Esophagus muscularis mucosa (tissue), 4 donors: ENCODE results near the gene RNF14. TPM values are rescaled to one million over a fixed set of nuclear protein-coding genes. Genes with fewer than 3 reads are reported as not detected.
A peak's percentile ranks its signal among the peaks of the same experiment; 100 is the strongest.

Experiments
- DNase-seq: peaks from one replicate; pipeline ENCODE4 v3.0.0-alpha.2; 2017; ENCODE audit errors: extremely low spot score
- H3K27ac ChIP-seq, 4 donors: fragments of 200-600 bp; sonication (generic); replicated peaks in 1 of 4; 1 replicate in 3 of 4; 2 replicates in 1 of 4; pipeline ENCODE4 v1.5.1; 2016 to 2019; ENCODE audit warnings: mild to moderate bottlenecking in 1 of 4
- H3K27me3 ChIP-seq, 4 donors: fragments of 200-600 bp; sonication (generic); one replicate each; pipeline versions ENCODE4 v1.5.1 to v1.6.0; 2016 to 2019
- H3K36me3 ChIP-seq, 4 donors: fragments of 200-600 bp; sonication (generic); one replicate each; pipeline ENCODE4 v1.5.1; 2016 to 2019
- H3K4me1 ChIP-seq, 4 donors: fragments of 200-600 bp; sonication (generic); one replicate each; pipeline ENCODE4 v1.5.1; 2016 to 2019
- H3K4me3 ChIP-seq, 4 donors: fragments of 200-600 bp; sonication (generic); 1 replicate in 2 of 4; 2 replicates in 2 of 4; pipeline ENCODE4 v1.5.1; 2016 to 2019; ENCODE audit warnings: mild to moderate bottlenecking in 4 of 4, moderate library complexity in 1 of 4
- H3K9me3 ChIP-seq, 4 donors: fragments of 200-600 bp; sonication (generic); 1 replicate in 3 of 4; 2 replicates in 1 of 4; pipeline ENCODE4 v1.5.1; 2016 to 2019
- EP300 ChIP-seq: sonication (generic); formaldehyde crosslinking; IDR thresholded peaks from one replicate; pipeline ENCODE4 v1.6.1; 2017; ENCODE audit warnings: antibody characterized with exemption
- POLR2A ChIP-seq: fragments of 450-650 bp; IDR thresholded peaks from one replicate; pipeline ENCODE4 v1.6.1; 2017; ENCODE audit warnings: antibody characterized with exemption, moderate library complexity, mild to moderate bottlenecking, low read depth
- POLR2AphosphoS5 ChIP-seq, 2 donors: sonication (generic); formaldehyde crosslinking; IDR thresholded peaks; one replicate each; pipeline ENCODE4 v1.6.1; 2017; ENCODE audit warnings: antibody characterized with exemption in 2 of 2
- WGBS: methylation state at CpG from one replicate; pipeline ENCODE4 v1.1.5; 2018; 5-methylcytosine and 5-hydroxymethylcytosine counted together
- intact Hi-C: fragments of 100-400 bp; cut with DNase I; formaldehyde crosslinking; loops from one replicate; pipeline ENCODE4 v1.15.1; 2023
- total RNA-seq, 4 donors: library from RNA; depleted of rRNA; stranded (reverse); fragments of >200 nt; gene quantifications; one replicate each; pipeline versions ENCODE4 v1.1.0 to v1.2.1, GENCODE V29; 2016
- TF ChIP-seq, protein P1 (sequence below), 3 experiments: fragments of 200-600 bp in 2 of 3; fragments of 450-650 bp in 1 of 3; sonication (generic) in 2 of 3; IDR thresholded peaks; one replicate each; pipeline ENCODE4 v1.5.1; 2017 to 2019; ENCODE audit warnings: antibody characterized with exemption in 3 of 3, mild to moderate bottlenecking in 2 of 3, moderate library complexity in 1 of 3

The RNF14 gene
- total RNA-seq, 4 donors from 2014 or later, result 65.8 to 94.1 (median 72.6) TPM

DNA sequence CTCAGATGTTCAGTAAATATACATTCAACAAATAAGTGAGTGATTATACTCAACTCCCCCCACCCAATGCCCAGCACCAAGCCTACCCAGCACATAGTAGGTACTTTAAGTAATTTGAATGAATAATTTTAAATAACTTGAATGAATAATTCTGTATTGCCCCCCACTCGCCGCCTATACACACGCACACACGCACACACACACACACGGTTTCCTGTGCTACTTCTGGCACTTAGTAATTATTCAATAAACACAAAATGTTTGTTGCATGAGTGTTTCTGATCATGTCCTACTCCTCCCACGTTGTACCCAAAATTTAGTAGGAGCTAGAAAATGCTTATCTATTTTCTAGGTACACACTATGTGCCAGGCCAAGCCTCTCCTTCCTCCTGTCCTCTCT is 27.1 kb upstream of the RNF14 start:
- 83% methylated on average over 6 of the region's 6 CpGs for WGBS
- intact Hi-C loops, result no loop called here
- H3K36me3 ChIP-seq, result peaks cover 19 to 55% (median 35%) of the 10 kb centered on the region in 4 donors
- peak overlapping the region in 2 of 4 donors; percentile 22 to 53 for H3K27ac ChIP-seq
- H3K9me3 ChIP-seq, result no peaks in the 10 kb centered on the region
- H3K27me3 ChIP-seq, result no peaks in the 10 kb centered on the region
- no peak overlapping the region for H3K4me3 ChIP-seq
- no peak for TF ChIP-seq EP300
- peaks cover 23 to 36% (median 34%) of the 10 kb centered on the region in 4 donors for H3K4me1 ChIP-seq
- DNase-seq, result no peak

- peaks cover 13 to 50% (median 30%) of the 10 kb centered on the region in 4 donors for H3K36me3 ChIP-seq
- H3K27ac ChIP-seq, result peak overlapping the region in 2 of 4 donors; percentile 7 to 22
- TF ChIP-seq POLR2AphosphoS5 (IDR thresholded peaks at IDR 0.05), result no peak
- no peak for TF ChIP-seq EP300
- TF ChIP-seq, protein P1, sequence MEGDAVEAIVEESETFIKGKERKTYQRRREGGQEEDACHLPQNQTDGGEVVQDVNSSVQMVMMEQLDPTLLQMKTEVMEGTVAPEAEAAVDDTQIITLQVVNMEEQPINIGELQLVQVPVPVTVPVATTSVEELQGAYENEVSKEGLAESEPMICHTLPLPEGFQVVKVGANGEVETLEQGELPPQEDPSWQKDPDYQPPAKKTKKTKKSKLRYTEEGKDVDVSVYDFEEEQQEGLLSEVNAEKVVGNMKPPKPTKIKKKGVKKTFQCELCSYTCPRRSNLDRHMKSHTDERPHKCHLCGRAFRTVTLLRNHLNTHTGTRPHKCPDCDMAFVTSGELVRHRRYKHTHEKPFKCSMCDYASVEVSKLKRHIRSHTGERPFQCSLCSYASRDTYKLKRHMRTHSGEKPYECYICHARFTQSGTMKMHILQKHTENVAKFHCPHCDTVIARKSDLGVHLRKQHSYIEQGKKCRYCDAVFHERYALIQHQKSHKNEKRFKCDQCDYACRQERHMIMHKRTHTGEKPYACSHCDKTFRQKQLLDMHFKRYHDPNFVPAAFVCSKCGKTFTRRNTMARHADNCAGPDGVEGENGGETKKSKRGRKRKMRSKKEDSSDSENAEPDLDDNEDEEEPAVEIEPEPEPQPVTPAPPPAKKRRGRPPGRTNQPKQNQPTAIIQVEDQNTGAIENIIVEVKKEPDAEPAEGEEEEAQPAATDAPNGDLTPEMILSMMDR (IDR thresholded peaks at IDR 0.05), result no peak
- TF ChIP-seq POLR2A, result no peak
- no peak for DNase-seq
- no peaks in the 10 kb centered on the region for H3K27me3 ChIP-seq
- 63% methylated on average over 9 of the region's 9 CpGs for WGBS
- H3K4me3 ChIP-seq, result no peak overlapping the region
- no peaks in the 10 kb centered on the region for H3K9me3 ChIP-seq
- peaks cover 23 to 36% (median 34%) of the 10 kb centered on the region in 4 donors for H3K4me1 ChIP-seq
- intact Hi-C loops, result no loop called here
Measured at GRCh38 chr5:141942185-141942857, 26.6 kb upstream of the RNF14 start.

DNA sequence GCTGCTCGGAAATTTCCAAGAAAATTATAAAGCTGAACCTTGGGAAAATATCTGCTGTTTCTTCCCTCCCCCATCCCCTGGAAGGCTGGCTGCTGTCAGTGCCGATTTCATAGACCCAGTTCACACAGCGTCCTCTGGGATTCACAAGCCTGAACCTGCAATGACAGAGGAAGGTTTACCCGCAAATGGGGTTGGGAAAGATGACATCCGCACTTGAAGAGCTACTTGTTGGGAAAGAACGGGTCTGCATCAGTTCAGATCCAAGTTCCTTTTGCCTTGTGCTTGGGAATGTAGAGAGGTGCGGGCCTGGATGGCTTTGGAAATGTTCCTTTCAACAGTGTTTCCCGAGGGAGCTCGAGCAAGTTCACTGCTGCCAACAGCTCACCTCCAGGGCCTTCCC is 24.8 kb upstream of the RNF14 start:
- Histone ChIP-seq H3K27ac (no peak overlapping the region), H3K27me3 (no peaks in the 10 kb centered on the region), H3K36me3 (peaks cover 0 to 40% (median 14%) of the 10 kb centered on the region in 4 donors), H3K9me3 (no peaks in the 10 kb centered on the region), H3K4me1 (peaks cover 23 to 40% (median 35%) of the 10 kb centered on the region in 4 donors), H3K4me3 (no peak overlapping the region)
- intact Hi-C loops, result no loop called here
- no peak for DNase-seq
- 86% methylated on average over 9 of the region's 9 CpGs for WGBS
- TF ChIP-seq EP300 (no peak), POLR2AphosphoS5 (IDR thresholded peaks at IDR 0.05) (no peak), POLR2A (no peak)
- TF ChIP-seq, protein P1 (IDR thresholded peaks at IDR 0.05), result no peak

DNA sequence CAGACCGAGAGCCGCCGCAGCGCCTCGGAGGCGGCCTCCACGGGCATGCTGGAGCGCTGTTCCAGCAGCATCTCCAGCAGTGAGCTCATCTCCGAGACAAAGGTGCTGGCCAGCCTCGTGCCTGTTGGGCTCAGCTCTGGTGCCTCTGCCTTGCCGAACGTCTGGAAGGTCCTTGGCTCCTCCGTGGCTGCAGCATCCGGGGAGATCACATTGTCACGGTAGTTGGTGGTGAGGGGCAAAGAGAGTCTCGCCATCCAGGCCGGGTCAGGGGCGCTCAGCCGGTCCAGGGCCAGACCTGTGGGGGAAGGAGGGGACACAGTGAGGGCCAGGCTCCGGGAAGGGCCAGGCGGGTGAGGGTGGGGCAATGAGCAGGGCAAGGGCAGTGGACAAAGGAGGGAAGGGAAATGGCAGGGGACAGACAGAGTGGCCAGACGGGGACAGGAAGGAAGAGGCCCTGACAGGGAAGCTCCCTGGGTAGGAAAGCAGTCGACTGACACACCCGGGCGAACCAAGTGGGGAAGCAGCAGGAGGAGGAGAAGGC is 23.3 kb upstream of the RNF14 start:
- DNase-seq, result no peak
- no peaks in the 10 kb centered on the region for H3K27me3 ChIP-seq
- peaks cover 0 to 40% (median 5%) of the 10 kb centered on the region in 4 donors for H3K36me3 ChIP-seq
- intact Hi-C loops, result no loop called here
- TF ChIP-seq POLR2A, result no peak
- TF ChIP-seq, protein P1 (IDR thresholded peaks at IDR 0.05), result no peak
- TF ChIP-seq EP300, result no peak
- no peak for TF ChIP-seq POLR2AphosphoS5 (IDR thresholded peaks at IDR 0.05)
- H3K4me1 ChIP-seq, result peaks cover 23 to 40% (median 35%) of the 10 kb centered on the region in 4 donors
- peak overlapping the region in 3 of 4 donors; percentile 13 to 34 (median 27) for H3K27ac ChIP-seq
- H3K9me3 ChIP-seq, result no peaks in the 10 kb centered on the region
- no peak overlapping the region for H3K4me3 ChIP-seq
- 63% methylated on average over 15 of the region's 25 CpGs for WGBS

DNA sequence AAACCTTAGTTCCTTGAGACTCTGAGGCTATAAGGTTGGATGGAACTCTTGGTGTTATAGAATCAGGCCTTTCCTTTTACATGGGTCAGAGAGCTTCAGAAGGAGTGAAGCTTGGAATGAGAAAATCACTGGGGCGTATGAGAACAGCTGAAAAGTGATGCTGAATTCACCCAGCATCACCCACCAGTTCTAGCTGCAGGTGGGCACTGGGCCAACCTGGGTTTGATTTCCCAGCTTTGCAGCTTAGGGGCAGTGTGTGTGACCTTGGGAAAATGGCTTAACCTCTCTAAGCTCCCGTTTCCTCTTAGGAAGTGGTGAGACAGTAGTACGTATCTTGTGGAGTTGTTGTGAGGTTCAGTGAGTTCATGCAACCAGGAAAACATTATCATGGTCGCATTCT is 21.6 kb upstream of the RNF14 start:
- Histone ChIP-seq H3K9me3 (no peaks in the 10 kb centered on the region), H3K36me3 (peaks cover 0 to 46% (median 3%) of the 10 kb centered on the region in 4 donors), H3K27ac (no peak overlapping the region), H3K27me3 (no peaks in the 10 kb centered on the region), H3K4me1 (peaks cover 14 to 37% (median 29%) of the 10 kb centered on the region in 4 donors), H3K4me3 (no peak overlapping the region)
- WGBS, result 77% methylated on average over 4 of the region's 4 CpGs
- intact Hi-C loops, result no loop called here
- TF ChIP-seq POLR2A (no peak), POLR2AphosphoS5 (IDR thresholded peaks at IDR 0.05) (no peak), EP300 (no peak)
- TF ChIP-seq, protein P1 (IDR thresholded peaks at IDR 0.05), result no peak
- no peak for DNase-seq
